Tibial nerve (tissue), 4 donors: ENCODE results near the gene INPP4B. TPM values are rescaled to one million over a fixed set of nuclear protein-coding genes. Genes with fewer than 3 reads are reported as not detected.

Experiments used
- DNase-seq, 2 donors: peaks; one replicate each; pipeline ENCODE4 v3.0.0-alpha.2; 2019; ENCODE audit warnings: low spot score in 2 of 2
- H3K27ac ChIP-seq, 4 donors: fragments of 200-600 bp; sonication (generic) in 3 of 4; one replicate each; pipeline ENCODE4 v1.5.1; 2017 to 2019; ENCODE audit warnings: mild to moderate bottlenecking in 1 of 4
- H3K27me3 ChIP-seq, 2 donors: fragments of 200-600 bp; sonication (generic) in 1 of 2; one replicate each; pipeline versions ENCODE4 v1.5.1 to v1.6.0; 2017 to 2019
- H3K36me3 ChIP-seq, 3 donors: fragments of 200-600 bp; sonication (generic); one replicate each; pipeline ENCODE4 v1.5.1; 2018 to 2019
- H3K4me1 ChIP-seq, 4 donors: fragments of 200-600 bp; sonication (generic) in 3 of 4; one replicate each; pipeline ENCODE4 v1.5.1; 2017 to 2019
- H3K4me3 ChIP-seq, 4 donors: fragments of 200-600 bp; sonication (generic) in 3 of 4; one replicate each; pipeline ENCODE4 v1.5.1; 2017 to 2019; ENCODE audit warnings: mild to moderate bottlenecking in 1 of 4, moderate library complexity in 1 of 4
- H3K9me3 ChIP-seq, 4 donors: fragments of 200-600 bp; sonication (generic) in 3 of 4; one replicate each; pipeline ENCODE4 v1.5.1; 2017 to 2019
- CTCF ChIP-seq, 5 experiments: fragments of 200-600 bp in 3 of 5; fragments of 450-650 bp in 2 of 5; sonication (generic) in 3 of 5; IDR thresholded peaks; one replicate each; pipeline ENCODE4 v1.5.1; 2016 to 2019; ENCODE audit warnings: antibody characterized with exemption in 5 of 5, mild to moderate bottlenecking in 3 of 5, moderate library complexity in 2 of 5
- EP300 ChIP-seq, 2 donors: sonication (generic); formaldehyde crosslinking; IDR thresholded peaks; one replicate each; pipeline ENCODE4 v1.6.1; 2017; ENCODE audit warnings: antibody characterized with exemption in 2 of 2, mild to moderate bottlenecking in 1 of 2
- POLR2A ChIP-seq, 2 donors: fragments of 450-650 bp; IDR thresholded peaks; one replicate each; pipeline ENCODE4 v1.6.1; 2017; ENCODE audit warnings: antibody characterized with exemption in 2 of 2, mild to moderate bottlenecking in 2 of 2, moderate library complexity in 2 of 2
- WGBS, 2 donors: methylation state at CpG; one replicate each; pipeline ENCODE4 v1.1.5; 2018; 5-methylcytosine and 5-hydroxymethylcytosine counted together
- total RNA-seq, 4 donors: library from RNA; depleted of rRNA; stranded (reverse); fragments of >200 nt; gene quantifications; one replicate each; pipeline ENCODE4 v1.1.0, GENCODE V29; 2016

The INPP4B gene
- total RNA-seq, 4 donors from 2014 or later, result 16.3 to 32.4 (median 24.8) TPM

GRCh38 chr4:142378179-142378578 is 467.9 kb downstream of the INPP4B start:
- no peak for TF ChIP-seq POLR2A (IDR thresholded peaks at IDR 0.05)
- TF ChIP-seq CTCF (IDR thresholded peaks at IDR 0.05), result no peak
- TF ChIP-seq EP300 (IDR thresholded peaks at IDR 0.05), result no peak
- no peak overlapping the region for H3K4me3 ChIP-seq
- 67 to 91% methylated on average over 2 of the region's 2 CpGs for WGBS, 2 donors
- peaks cover 0 to 23% (median 8%) of the 10 kb centered on the region in 4 donors for H3K4me1 ChIP-seq
- peak overlapping the region in 1 of 4 donors; percentile 13 for H3K27ac ChIP-seq
- no peaks in the 10 kb centered on the region for H3K9me3 ChIP-seq
- H3K36me3 ChIP-seq, result no peaks in the 10 kb centered on the region
- no peaks in the 10 kb centered on the region for H3K27me3 ChIP-seq
- no peak for DNase-seq

GRCh38 chr4:142377342-142378091 is 468.6 kb downstream of the INPP4B start:
- WGBS, 2 donors, result 85 to 90% methylated on average over 3 of the region's 3 CpGs
- H3K27ac ChIP-seq, result peak overlapping the region in 1 of 4 donors; percentile 13
- peaks cover 0 to 28% (median 8%) of the 10 kb centered on the region in 4 donors for H3K4me1 ChIP-seq
- no peak overlapping the region for H3K4me3 ChIP-seq
- no peak for DNase-seq
- TF ChIP-seq EP300 (IDR thresholded peaks at IDR 0.05), result no peak
- TF ChIP-seq CTCF (IDR thresholded peaks at IDR 0.05), result no peak
- no peak for TF ChIP-seq POLR2A (IDR thresholded peaks at IDR 0.05)
- H3K27me3 ChIP-seq, result no peaks in the 10 kb centered on the region
- H3K9me3 ChIP-seq, result no peaks in the 10 kb centered on the region
- H3K36me3 ChIP-seq, result no peaks in the 10 kb centered on the region

GRCh38 chr4:142376204-142376603 is 469.9 kb downstream of the INPP4B start:
- WGBS, 2 donors, result 92 to 100% methylated on average over 1 of the region's 1 CpG

GRCh38 chr4:142373610-142374009 is 472.5 kb downstream of the INPP4B start:
- DNase-seq, result no peak
- no peaks in the 10 kb centered on the region for H3K27me3 ChIP-seq
- TF ChIP-seq EP300 (IDR thresholded peaks at IDR 0.05) (no peak), CTCF (IDR thresholded peaks at IDR 0.05) (no peak), POLR2A (IDR thresholded peaks at IDR 0.05) (no peak)
- H3K9me3 ChIP-seq, result peaks cover 0 to 3% (median 0%) of the 10 kb centered on the region in 4 donors
- peaks cover 0 to 18% (median 4%) of the 10 kb centered on the region in 4 donors for H3K4me1 ChIP-seq
- 40 to 44% methylated on average over 2 of the region's 2 CpGs for WGBS, 2 donors
- H3K4me3 ChIP-seq, result no peak overlapping the region
- H3K36me3 ChIP-seq, result no peaks in the 10 kb centered on the region
- peak overlapping the region in 1 of 4 donors; percentile 9 for H3K27ac ChIP-seq

More at GRCh38 chr4:142376204-142376603, 469.9 kb downstream of the INPP4B start:
- Histone ChIP-seq H3K4me1 (peaks cover 0 to 35% (median 8%) of the 10 kb centered on the region in 4 donors), H3K4me3 (no peak overlapping the region), H3K27ac (no peak overlapping the region), H3K27me3 (no peaks in the 10 kb centered on the region), H3K36me3 (no peaks in the 10 kb centered on the region), H3K9me3 (no peaks in the 10 kb centered on the region)
- DNase-seq, result no peak
- TF ChIP-seq EP300 (IDR thresholded peaks at IDR 0.05) (no peak), CTCF (IDR thresholded peaks at IDR 0.05) (no peak), POLR2A (IDR thresholded peaks at IDR 0.05) (no peak)

GRCh38 chr4:142372530-142373260 is 473.4 kb downstream of the INPP4B start:
- Histone ChIP-seq H3K4me1 (peaks cover 0 to 15% (median 4%) of the 10 kb centered on the region in 4 donors), H3K9me3 (peaks cover 0 to 3% (median 0%) of the 10 kb centered on the region in 4 donors), H3K27me3 (no peaks in the 10 kb centered on the region), H3K36me3 (no peaks in the 10 kb centered on the region), H3K27ac (peak overlapping the region in 2 of 4 donors; percentile 4 to 9), H3K4me3 (no peak overlapping the region)
- 56 to 61% methylated on average over 2 of the region's 2 CpGs for WGBS, 2 donors
- TF ChIP-seq EP300 (IDR thresholded peaks at IDR 0.05) (no peak), POLR2A (IDR thresholded peaks at IDR 0.05) (no peak), CTCF (IDR thresholded peaks at IDR 0.05) (no peak)
- no peak for DNase-seq
